Fibroblast of gingiva (primary cell): ENCODE measurements around the gene GNAS.

ENCODE experiments used
- DNase-seq: peaks from one replicate; pipeline ENCODE4 v3.0.0-alpha.2; 2011; ENCODE audit warnings: low read depth

Gene GNAS

GRCh38 chr20:58854638-58855471 is 2.3 kb downstream of the GNAS start:
- no peak for DNase-seq

GRCh38 chr20:58855506-58856389 is 3.2 kb downstream of the GNAS start:
- DNase-seq: no peak

GRCh38 chr20:58863044-58863790 is 10.7 kb downstream of the GNAS start:
- no peak for DNase-seq

GRCh38 chr20:58864346-58864745 is 11.8 kb downstream of the GNAS start:
- no peak for DNase-seq

GRCh38 chr20:58865843-58866242 is 13.3 kb downstream of the GNAS start:
- DNase-seq: no peak

- DNase-seq: no peak
These were observed 14.7 kb downstream of the GNAS start for GRCh38 chr20:58867211-58867610.

GRCh38 chr20:58868795-58869194 is 16.3 kb downstream of the GNAS start:
- DNase-seq: no peak

- no peak for DNase-seq
These were observed 17.2 kb downstream of the GNAS start for GRCh38 chr20:58869662-58870227.

- DNase-seq: peak; percentile 33
These were observed 17.9 kb downstream of the GNAS start for GRCh38 chr20:58870293-58871014.

GRCh38 chr20:58871533-58872102 is 19.1 kb downstream of the GNAS start:
- no peak for DNase-seq

- DNase-seq: no peak
These were observed 22.0 kb downstream of the GNAS start for GRCh38 chr20:58874469-58874868.

GRCh38 chr20:58875111-58875510 is 22.6 kb downstream of the GNAS start:
- DNase-seq: no peak

- no peak for DNase-seq
These were observed 23.1 kb downstream of the GNAS start for GRCh38 chr20:58875541-58876134.

- DNase-seq: no peak
These were observed 23.9 kb downstream of the GNAS start for GRCh38 chr20:58876437-58876836.

- no peak for DNase-seq
These were observed 24.8 kb downstream of the GNAS start for GRCh38 chr20:58877050-58877975.

GRCh38 chr20:58877976-58878360 is 25.5 kb downstream of the GNAS start:
- DNase-seq: no peak

GRCh38 chr20:58878399-58878798 is 25.9 kb downstream of the GNAS start:
- no peak for DNase-seq

GRCh38 chr20:58880441-58880840 is 27.9 kb downstream of the GNAS start:
- no peak for DNase-seq

- no peak for DNase-seq
These were observed 28.7 kb downstream of the GNAS start for GRCh38 chr20:58880994-58881752.
